NCI-H1105 treated with DMSO at 0.1 percent for 48 hours (cell line): ENCODE measurements around the gene TMEM119.
"Not testable (repeated sequence)": the region's sequence is repeated elsewhere in the genome, so short reads cannot be mapped to it uniquely, and the experiment has no call there.

Experiments
- DNase-seq: peaks from one replicate; lab custom pipeline; 2025; lab: John Stamatoyannopoulos, UW

TMEM119 gene

DNA sequence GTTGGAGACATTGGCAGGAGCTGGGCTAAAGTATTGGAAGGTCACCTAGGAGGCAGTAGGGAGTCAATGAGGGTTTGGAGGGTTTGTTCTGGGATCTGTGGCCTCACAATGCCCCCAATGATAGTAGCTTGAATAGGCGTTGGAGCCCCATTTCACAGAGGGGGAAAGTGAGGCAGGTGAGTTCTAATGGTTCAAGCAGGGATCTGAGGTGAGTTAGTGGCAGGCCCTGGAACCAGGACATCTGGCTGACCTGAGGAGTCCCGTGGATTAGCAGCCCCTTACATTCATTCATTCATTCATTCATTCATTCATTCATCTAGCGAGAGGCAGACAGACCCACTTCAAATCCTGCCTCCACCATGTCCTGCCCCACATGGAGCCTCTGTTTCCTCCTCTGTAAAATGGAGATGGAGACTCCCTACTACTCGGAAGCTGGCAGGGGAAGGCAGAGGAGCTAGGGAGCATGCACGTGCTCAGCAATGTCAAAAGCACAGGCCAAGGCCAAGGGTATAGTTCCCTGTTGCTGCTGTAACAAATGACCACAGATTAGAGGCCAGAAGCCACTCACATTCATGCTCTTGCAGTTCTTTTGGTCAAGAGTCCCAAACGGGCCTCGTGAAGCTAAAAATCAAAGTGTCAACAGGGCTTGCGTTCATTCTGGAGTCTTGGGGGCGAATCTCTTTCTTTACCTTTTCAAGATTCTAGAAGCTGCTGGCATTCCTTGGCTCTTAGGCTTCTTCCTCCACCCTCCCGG is 2.2 kb upstream of the TMEM119 start:
- no peak for DNase-seq

DNA sequence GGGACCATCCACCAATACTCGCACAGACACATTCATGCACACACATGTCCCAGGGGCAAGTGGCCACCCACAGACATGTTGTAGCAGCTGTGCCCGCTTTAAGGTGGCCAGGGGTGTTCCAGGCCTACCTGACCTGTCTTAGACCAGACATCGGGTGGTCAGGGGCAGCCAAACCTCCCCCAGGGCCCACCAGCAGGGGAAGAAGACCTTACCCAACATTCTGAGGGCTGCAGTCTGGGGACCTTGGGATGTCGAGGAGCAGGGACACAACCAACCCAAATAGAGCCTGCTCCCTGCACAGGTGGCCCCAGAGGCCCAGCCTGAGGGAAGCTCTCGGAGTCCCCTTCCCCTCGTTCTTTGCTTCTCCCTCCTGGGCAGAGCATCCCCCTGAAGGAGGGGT is 1.7 kb upstream of the TMEM119 start:
- no peak for DNase-seq

DNA sequence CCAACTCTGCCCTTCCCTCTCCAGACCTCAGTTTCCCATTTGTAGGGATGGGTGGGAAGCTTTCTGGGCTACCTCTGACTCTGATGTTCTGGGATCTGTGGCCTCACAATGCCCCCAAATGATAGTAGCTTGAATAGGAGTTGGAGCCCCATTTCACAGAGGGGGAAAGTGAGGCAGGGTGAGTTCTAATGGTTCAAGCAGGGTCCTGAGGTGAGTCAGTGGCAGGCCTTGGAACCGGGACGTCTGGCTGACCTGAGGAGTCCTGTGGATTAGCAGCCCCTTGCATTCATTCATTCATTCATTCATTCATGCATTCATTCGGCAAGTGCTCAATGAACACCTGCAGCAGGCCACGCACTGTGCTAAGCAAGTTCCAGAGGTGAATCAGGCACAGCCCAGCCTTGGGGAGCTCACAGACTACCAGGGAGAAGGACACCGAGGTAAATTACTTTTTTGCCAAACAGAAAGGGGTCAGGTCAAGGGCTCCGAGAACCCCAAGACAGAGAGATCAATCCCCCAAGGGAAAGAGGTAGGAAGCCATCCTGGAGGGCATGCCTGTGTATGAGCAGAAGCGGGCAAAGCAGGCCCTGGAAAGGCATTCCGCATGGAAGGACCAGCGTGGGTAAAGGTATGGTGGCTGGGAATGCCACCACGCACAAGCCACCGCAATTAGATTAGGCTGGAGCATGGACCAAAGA is 818 bp upstream of the TMEM119 start:
- no peak for DNase-seq

DNA sequence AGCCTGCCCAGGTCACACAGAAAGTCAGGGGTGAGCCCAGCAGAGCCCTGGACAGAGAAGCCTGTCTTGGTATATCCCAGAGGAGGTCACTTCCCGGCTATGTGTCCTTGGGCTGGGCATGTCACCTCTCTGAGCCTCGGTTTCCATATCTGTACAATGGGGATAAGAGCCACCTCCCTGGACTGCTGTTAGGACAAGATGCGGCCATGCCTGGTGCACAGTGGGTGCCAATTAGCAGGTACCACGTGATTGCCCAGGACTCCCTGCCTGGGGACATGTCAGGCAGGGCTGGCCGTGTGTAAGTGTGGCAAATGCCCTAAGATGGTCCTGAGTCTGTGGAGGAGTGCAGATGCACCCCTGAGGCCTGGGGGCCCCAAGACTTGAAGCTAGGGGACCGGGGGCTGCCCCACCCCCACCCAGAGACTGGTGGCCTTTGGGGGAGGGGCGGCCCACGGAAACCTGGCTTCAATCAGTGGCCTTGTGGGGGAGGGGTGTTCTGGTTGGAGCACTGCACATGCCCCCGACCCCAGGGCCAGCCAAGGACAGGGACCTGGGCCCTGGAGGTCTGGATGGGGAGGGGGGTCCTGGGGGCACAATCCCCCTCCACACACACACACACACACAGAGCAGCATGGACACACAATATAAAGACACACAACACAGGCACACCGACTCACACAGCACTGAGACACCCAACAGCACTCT is 878 bp downstream of the TMEM119 start:
- no peak for DNase-seq

DNA sequence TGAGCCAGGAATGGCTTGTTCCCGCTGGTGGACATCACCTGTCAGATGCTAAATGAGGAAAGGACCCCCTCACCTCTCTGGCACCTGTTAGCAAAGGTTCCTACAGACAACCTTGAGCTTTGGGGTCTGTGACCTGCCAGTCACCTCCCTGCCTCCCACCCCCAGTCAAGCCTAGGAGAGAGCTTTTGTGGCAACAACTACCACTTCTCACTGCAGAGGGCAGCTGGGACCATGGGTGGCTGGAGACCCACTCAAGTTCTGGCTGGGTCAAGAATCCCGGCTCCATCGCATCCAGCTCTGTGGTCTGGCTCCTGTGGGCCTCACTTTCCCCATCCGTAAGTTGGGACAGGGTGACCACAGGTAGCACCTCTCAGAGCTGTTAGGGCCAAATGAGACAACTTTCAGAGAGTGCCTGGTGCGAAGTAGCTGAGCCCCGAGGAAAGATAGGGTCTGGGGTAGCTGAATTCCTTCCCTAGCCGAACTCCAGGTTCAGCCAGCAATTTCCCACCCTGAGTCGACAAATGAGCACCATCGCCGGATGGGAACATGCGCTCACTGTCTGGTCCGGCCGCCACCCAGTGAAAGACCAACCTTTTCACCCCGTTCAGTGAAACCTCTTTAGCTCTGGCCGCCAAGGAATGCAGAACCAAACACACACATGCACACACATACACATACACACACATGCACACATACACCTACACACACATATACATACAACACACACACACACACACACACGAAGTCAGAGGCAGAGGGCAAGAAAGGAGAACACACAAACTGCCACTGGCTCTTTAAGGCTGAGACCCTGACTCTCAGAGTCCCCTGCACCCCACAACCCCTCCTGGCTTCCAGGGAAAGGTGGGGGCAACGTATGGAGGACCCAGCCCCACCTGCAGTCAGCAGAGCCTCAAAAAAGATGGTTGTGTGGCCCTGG is 1.9 kb downstream of the TMEM119 start:
- no peak for DNase-seq

DNA sequence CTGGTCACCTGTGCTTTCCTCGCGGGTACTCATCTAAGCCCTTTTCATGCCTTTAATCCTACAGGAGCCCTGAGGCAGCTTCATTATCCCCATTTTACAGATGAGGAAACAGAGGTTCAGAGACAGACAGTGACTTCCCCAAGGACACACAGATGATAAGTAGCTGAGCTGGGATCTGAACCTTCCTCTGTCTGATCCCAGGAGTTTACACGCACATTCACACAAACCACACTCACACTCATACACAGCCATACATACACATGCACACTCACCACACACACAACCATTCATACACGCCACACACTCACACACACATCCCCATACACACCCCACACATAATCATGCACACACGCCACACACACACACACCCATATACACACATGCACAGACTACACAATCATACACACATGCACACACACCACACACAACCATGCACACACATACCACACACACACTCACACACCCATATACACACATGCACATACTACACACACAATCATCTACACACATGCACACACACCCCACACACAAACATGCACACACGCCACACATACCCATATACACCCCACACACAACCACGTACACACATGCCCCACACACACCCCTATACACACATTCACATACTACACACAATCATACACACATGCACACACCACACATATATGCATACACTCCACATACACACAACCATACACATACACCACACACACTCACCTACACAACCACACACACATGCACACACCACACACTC is 2.7 kb downstream of the TMEM119 start:
- DNase-seq, result no peak

DNA sequence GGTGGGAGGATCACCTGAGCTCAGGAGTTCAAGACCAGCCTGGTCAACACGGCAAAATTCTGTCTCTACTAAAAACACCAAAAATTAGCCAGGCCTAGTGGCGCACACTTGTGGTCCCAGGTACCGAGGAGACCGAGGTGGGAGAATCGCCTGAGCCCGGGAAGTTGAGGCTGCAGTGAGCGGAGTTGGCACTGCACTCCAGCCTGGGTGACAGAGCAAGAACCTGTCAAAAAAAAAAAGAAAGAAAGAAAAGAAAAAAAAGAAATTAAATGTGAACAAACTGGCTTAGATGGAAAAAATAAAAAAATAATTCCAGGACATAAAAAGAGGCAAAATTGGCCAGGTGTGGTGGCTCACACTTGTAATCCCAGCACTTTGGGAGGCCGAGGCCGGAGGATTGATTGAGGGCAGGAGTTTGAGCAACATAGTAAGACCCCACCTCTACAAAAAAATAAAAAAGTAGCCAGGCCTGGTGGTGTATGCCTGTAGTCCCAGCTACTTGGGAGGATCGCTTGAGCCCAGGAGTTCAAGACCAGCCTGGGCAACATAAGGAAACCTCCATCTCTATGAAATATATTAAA is 3.5 kb downstream of the TMEM119 start:
- no peak for DNase-seq

DNA sequence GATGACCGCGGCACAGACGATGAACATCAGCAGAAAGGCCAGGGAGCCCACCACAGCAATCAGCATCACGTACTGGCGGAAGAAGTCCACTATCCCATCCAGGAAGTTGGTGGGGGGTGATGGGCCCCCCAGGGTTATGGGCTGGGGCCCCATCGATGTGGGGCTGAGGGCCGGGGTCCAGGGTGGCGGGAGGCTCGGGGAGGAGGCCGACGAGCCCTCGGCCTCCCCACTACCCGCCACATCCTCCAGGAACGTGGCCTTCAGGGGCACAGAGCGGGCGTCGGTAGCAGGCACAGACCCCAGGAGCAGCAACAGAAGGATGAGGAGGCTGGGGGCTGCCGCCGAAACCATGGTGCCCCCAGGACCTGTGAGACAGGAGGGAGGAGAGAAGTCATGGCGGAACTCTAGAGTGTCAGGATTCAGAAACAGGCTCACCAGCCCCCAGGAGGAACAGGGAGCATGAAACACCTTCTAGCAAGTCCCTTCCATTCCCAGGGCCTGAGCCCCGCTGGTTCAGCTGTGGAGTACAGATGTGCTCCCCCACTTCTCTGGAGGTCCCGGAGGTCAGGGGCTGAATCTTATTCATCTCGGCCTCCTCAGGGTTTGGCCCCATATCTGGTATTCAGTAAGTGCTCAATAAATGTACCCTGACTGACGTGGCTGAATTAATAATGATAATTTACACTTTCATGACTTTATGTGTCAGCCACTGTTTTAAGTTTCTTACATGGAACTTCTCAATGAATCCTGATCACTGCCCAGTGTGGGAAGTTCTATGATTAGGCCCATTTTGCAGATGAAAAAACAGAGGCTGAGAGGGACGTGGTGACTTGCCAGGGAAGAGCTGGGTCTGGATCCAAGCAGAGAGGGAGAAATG is 5.6 kb downstream of the TMEM119 start:
- DNase-seq, result no peak

DNA sequence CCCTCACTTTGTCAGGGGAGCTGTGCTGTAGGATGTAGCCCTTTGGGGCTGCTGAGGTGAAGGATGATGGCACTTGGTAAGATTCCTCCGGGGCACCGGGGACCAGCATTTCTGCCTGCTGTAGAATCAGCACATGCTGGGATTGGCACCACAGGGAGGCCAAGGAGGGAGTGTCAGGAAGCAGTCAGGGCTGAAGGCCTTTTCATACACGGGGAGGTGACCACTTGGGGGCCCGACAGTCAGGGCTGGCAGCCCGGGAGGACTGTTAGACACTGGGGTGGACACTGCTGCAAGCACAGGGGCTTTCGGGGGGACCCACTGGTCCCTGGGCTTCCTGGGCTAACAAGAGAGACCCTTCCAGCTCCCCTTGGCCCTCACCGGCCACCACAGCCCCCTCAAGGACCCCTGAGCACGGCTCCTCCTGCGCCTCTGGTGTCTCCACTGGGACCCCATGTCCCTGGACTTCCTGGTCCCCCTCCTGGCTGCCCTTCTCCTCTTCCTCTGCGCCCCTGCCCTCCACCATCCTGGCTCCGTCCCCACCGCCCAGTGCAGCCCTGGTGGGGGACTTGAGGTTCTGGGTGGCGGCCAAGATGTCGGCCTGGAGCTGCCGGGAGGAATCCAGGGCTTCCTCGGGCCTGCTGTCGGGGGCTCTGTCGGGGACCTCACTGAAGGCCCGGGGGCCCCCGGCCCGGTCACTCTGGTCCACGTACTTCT is 6.5 kb downstream of the TMEM119 start:
- no peak for DNase-seq

DNA sequence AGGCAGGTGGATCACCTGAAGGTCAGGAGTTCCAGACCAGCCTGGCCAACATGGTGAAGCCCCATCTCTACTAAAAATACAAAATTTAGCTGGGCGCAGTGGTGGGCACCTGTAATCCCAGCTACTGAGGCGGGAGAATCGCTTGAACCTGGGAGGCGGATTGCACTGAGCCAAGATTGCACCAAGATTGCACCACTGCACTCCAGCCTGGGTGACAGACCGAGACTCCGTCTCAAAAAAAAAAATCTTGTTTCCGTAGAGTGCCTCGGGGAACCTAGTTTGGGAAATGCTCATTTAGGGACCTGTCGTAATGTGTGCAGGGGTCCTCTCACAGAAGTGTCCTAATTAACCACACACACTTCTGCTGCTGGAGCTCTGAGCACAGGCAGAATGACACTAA is 7.4 kb downstream of the TMEM119 start:
- not testable (repeated sequence) for DNase-seq

DNA sequence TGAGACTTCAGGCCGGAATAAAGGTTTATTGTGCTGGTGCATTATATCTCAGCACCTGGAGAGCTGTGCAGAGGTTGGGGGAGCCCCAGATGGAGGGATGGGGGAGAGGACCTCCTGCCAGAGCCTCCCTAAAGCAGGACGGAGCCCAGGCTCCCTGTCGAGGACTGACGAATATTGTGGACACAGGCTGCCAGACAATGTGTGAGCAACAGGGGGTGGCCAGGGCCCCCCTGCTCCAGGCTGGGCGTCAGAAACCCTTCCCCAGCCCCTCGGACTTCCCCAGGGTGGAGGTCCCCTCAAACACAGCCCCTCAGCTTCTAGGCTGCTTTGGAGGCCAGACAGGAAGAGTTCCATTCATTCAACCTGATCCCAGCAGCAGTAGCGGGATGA is 8.0 kb downstream of the TMEM119 start:
- no peak for DNase-seq

DNA sequence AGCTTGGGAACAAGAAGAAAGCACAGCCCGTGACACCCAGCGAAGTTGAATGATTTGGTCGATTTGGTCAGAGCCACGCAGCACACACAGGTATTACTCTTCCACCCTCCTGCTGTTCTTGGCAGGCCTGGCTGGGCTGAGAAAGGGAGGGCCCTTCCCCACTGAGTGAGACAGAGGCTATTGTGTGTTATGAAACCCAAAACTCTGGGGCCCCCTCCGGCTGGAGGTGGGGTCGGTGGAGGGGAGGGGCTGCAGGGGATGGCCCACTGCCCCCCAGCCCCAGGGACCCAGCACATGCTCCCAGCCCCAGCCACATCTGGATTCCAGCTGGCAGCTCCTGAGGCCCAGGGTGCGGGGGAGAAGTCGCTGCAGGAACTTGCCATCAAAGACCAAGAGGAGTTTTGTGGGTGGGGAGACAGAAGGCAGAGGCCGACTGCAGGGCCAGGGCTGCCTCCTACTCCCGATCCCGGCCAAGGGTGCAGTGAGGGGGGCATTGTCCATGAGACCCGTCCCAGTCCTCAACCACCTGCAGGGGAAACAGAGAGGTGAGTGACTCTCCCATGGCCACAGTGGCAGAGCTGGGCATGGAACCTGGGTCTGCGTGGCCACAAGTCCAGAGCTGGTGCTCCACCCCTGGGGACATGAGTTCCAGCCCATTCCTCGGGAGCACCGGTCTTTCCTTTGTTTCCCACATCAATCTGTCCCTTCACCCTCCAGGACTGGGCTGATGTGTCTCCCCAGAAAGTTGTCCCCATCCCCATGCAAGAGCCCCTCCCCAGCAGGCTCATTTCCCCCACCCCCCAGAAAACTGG is 8.7 kb downstream of the TMEM119 start:
- DNase-seq, result no peak

DNA sequence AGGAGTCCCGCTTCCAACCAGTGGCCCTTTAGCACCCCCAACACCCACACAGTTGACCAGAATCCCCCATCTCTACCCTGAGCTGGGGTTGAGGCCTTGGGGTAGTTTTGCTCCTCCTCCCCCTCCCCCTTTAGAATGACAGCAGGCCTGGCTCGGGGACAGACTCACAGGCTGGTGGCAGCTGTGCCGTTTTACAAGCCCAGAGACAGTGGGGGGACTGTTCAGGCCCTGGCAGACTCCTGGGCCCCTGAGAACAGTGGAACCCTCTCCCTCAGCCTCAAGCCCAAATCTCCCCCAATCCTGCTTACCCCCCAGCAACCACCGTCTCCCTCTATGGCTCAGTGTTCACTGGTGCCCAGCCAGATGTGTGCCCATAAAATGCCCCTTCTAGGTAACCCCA is 10.1 kb downstream of the TMEM119 start:
- no peak for DNase-seq

DNA sequence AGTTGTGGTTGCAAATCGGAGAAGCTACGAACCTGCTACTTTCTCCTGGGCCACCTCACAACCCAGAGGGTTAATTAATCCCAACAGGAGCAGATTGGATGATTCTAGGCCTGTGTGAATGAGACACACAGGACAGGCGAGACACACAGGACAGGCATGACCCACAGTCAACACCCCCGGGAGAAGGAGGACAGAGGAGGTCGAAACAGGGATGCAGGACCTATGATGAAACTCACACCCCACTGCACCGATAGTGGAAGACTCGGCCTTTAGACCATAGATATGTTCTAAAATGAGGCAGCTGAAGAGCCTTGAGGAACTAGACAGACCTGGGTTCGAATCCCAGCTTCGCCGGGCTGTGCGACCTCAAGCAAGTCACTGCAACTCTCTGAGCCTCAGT is 11.6 kb downstream of the TMEM119 start:
- no peak for DNase-seq

DNA sequence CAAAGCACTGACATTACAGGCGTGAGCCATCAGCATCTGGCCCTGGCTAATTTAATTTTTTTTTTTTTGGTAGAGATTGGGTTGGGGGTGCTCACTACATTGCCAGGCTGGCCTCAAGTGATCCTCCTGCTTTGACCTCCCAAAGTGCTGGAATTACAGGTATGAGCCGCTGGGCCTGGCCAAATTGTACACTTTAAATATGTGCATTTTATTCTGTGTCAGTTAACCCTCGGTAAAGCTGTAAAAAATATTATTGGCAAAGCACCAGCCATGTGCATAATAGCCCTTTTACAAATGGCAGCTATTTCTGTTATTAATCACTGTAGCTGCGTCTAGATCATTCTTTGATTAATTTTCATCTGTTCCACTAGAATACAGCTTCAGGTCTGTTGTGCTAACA is 12.0 kb downstream of the TMEM119 start:
- DNase-seq, result no peak

DNA sequence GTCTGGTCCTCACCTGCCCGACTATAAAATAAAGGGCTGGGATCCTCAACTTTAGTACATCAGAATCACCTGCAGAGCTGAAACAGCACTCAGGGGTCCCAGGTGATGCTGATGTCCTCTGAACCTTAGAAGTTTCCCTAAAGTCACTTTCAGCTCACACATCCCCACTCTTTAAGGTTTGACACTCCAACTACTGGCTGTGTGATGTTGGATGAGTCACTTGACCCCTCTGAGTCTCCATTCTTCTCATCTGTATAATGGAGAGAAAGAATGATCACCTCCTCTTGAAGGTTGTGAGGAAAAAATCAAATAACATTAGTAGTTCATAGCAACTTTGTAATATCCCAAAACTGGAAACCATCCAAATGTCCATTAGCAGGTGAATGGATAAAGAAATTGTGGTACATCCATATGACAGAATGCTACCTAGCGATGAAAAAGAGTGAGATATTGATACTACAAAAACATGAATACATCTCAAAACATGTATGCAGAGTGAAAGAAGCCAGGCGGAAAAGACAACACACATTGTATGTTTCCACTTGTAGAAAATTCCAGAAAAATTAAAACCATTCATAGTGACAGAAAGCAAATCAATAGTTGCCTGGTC is 13.3 kb downstream of the TMEM119 start:
- no peak for DNase-seq

DNA sequence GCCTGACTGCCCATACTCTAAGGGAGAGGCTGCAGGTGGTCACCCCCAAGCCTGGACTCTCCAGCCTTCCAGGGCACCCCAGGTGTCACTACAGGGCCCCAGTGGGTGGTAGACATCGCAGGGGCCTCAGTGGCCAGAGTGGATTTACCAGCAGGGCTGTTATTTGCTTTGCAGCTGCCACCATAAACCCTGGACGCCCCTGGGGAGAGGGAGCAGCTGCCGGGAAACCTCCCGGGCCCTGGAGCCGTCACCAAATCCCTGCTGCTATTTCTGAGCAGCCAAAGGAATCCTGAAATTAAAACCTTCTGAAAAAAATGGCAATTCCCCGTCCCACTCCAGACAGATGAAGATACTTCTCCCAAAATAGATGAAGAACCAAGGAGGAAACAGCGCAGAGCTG is 13.9 kb downstream of the TMEM119 start:
- DNase-seq, result no peak
